Measurements from ENCODE around the gene DYSF.

The DYSF gene

GRCh38 chr2:71510196-71510807, 56.9 kb downstream of the DYSF start:
- Histone ChIP-seq H3K9me3 (ENCODE audit: control insufficient read depth, insufficient read depth, low read length) (no peaks in the 10 kb centered on the region), H3K9ac (ENCODE audit: low read depth, low read length) (no peak overlapping the region), H3K4me1 (ENCODE audit: control insufficient read depth, insufficient read depth, low read length) (no peaks in the 10 kb centered on the region), H3K27me3 (ENCODE audit: control insufficient read depth, insufficient read depth, low read length) (no peaks in the 10 kb centered on the region), H3K36me3 (ENCODE audit: control insufficient read depth, insufficient read depth, low read length) (no peaks in the 10 kb centered on the region), H3K4me3 (ENCODE audit: low read depth, low read length) (no peak overlapping the region)

GRCh38 chr2:71510938-71511337, 57.6 kb downstream of the DYSF start:
- Histone ChIP-seq H3K4me3 (ENCODE audit: low read depth, low read length) (no peak overlapping the region), H3K9me3 (ENCODE audit: control insufficient read depth, insufficient read depth, low read length) (no peaks in the 10 kb centered on the region), H3K9ac (ENCODE audit: low read depth, low read length) (no peak overlapping the region), H3K4me1 (ENCODE audit: control insufficient read depth, insufficient read depth, low read length) (no peaks in the 10 kb centered on the region), H3K36me3 (ENCODE audit: control insufficient read depth, insufficient read depth, low read length) (no peaks in the 10 kb centered on the region), H3K27me3 (ENCODE audit: control insufficient read depth, insufficient read depth, low read length) (no peaks in the 10 kb centered on the region)

DNA sequence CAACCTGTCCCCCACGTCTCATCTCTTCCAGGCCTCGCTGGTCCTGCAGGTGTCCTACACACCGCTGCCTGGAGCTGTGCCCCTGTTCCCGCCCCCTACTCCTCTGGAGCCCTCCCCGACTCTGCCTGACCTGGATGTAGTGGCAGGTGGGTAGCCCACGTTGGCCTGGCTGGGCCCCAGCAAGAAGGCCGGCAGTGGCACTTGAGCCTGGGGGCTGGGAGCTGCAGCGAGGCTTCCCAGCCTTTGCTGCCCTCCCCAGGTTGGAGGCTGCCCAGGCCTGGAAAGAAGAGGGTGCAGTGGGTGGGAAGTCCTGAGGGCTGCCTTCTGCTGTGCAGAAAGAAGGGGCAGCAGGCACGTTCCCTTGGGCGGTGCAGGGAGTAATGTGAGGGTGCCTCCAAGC, 58.4 kb downstream of the DYSF start:
- Histone ChIP-seq H3K27me3 (ENCODE audit: control insufficient read depth, insufficient read depth, low read length) (no peaks in the 10 kb centered on the region), H3K36me3 (ENCODE audit: control insufficient read depth, insufficient read depth, low read length) (no peaks in the 10 kb centered on the region), H3K4me3 (ENCODE audit: low read depth, low read length) (no peak overlapping the region), H3K9ac (ENCODE audit: low read depth, low read length) (no peak overlapping the region), H3K4me1 (ENCODE audit: control insufficient read depth, insufficient read depth, low read length) (no peaks in the 10 kb centered on the region), H3K9me3 (ENCODE audit: control insufficient read depth, insufficient read depth, low read length) (no peaks in the 10 kb centered on the region)

GRCh38 chr2:71512386-71512785, 59.0 kb downstream of the DYSF start:
- Histone ChIP-seq H3K4me3 (ENCODE audit: low read depth, low read length) (no peak overlapping the region), H3K9me3 (ENCODE audit: control insufficient read depth, insufficient read depth, low read length) (no peaks in the 10 kb centered on the region), H3K36me3 (ENCODE audit: control insufficient read depth, insufficient read depth, low read length) (no peaks in the 10 kb centered on the region), H3K9ac (ENCODE audit: low read depth, low read length) (no peak overlapping the region), H3K4me1 (ENCODE audit: control insufficient read depth, insufficient read depth, low read length) (no peaks in the 10 kb centered on the region), H3K27me3 (ENCODE audit: control insufficient read depth, insufficient read depth, low read length) (no peaks in the 10 kb centered on the region)

DNA sequence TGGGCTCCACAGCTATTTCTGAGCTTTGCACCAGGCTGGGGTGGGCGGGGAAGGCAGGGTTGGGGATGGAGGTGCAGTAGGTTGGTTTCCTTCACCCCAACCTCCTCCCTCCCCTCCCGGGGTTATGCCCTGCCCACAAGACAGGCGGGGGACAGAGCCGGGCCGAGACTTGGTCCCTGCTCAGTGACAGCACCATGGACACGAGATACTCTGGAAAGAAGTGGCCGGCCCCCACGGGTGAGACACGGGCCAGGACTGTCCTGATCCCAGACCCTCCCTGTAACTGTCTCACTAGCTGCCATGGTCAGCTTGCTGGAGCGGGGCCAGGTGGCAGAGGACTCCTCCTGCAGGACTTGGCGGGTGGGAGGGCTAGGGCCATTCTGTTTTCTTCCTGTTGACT, 59.7 kb downstream of the DYSF start:
- no peaks in the 10 kb centered on the region for H3K4me1 ChIP-seq (ENCODE audit: control insufficient read depth, insufficient read depth, low read length)
- H3K9ac ChIP-seq (ENCODE audit: low read depth, low read length) = no peak overlapping the region
- H3K36me3 ChIP-seq (ENCODE audit: control insufficient read depth, insufficient read depth, low read length) = no peaks in the 10 kb centered on the region
- H3K9me3 ChIP-seq (ENCODE audit: control insufficient read depth, insufficient read depth, low read length) = no peaks in the 10 kb centered on the region
- no peak overlapping the region for H3K4me3 ChIP-seq (ENCODE audit: low read depth, low read length)
- no peaks in the 10 kb centered on the region for H3K27me3 ChIP-seq (ENCODE audit: control insufficient read depth, insufficient read depth, low read length)

DNA sequence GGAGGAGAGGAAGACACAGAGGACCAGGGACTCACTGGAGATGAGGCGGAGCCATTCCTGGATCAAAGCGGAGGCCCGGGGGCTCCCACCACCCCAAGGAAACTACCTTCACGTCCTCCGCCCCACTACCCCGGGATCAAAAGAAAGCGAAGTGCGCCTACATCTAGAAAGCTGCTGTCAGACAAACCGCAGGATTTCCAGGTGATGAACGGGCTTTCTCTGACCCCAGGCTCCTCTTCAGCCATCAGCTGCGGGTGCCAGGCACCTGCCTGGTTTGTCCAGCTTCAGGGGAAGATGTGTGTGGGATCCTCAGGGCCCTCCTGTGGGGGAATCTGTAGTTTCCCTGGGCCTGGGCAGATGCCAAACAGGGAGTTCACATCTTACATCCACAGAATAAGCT, 60.4 kb downstream of the DYSF start:
- Histone ChIP-seq H3K27me3 (ENCODE audit: control insufficient read depth, insufficient read depth, low read length) (no peaks in the 10 kb centered on the region), H3K9me3 (ENCODE audit: control insufficient read depth, insufficient read depth, low read length) (no peaks in the 10 kb centered on the region), H3K4me3 (ENCODE audit: low read depth, low read length) (no peak overlapping the region), H3K36me3 (ENCODE audit: control insufficient read depth, insufficient read depth, low read length) (no peaks in the 10 kb centered on the region), H3K4me1 (ENCODE audit: control insufficient read depth, insufficient read depth, low read length) (no peaks in the 10 kb centered on the region), H3K9ac (ENCODE audit: low read depth, low read length) (no peak overlapping the region)

GRCh38 chr2:71516253-71516888, 63.0 kb downstream of the DYSF start:
- Histone ChIP-seq H3K9ac (ENCODE audit: low read depth, low read length) (no peak overlapping the region), H3K36me3 (ENCODE audit: control insufficient read depth, insufficient read depth, low read length) (no peaks in the 10 kb centered on the region), H3K9me3 (ENCODE audit: control insufficient read depth, insufficient read depth, low read length) (no peaks in the 10 kb centered on the region), H3K4me3 (ENCODE audit: low read depth, low read length) (no peak overlapping the region), H3K27me3 (ENCODE audit: control insufficient read depth, insufficient read depth, low read length) (no peaks in the 10 kb centered on the region), H3K4me1 (ENCODE audit: control insufficient read depth, insufficient read depth, low read length) (no peaks in the 10 kb centered on the region)

- Histone ChIP-seq H3K4me3 (ENCODE audit: low read depth, low read length) (no peak overlapping the region), H3K27me3 (ENCODE audit: control insufficient read depth, insufficient read depth, low read length) (no peaks in the 10 kb centered on the region), H3K9me3 (ENCODE audit: control insufficient read depth, insufficient read depth, low read length) (no peaks in the 10 kb centered on the region), H3K9ac (ENCODE audit: low read depth, low read length) (no peak overlapping the region), H3K36me3 (ENCODE audit: control insufficient read depth, insufficient read depth, low read length) (no peaks in the 10 kb centered on the region), H3K4me1 (ENCODE audit: control insufficient read depth, insufficient read depth, low read length) (no peaks in the 10 kb centered on the region)
Observed at GRCh38 chr2:71517851-71518250, 64.5 kb downstream of the DYSF start.

- Histone ChIP-seq H3K4me3 (ENCODE audit: low read depth, low read length) (no peak overlapping the region), H3K4me1 (ENCODE audit: control insufficient read depth, insufficient read depth, low read length) (peaks cover 2% of the 10 kb centered on the region), H3K9ac (ENCODE audit: low read depth, low read length) (no peak overlapping the region), H3K9me3 (ENCODE audit: control insufficient read depth, insufficient read depth, low read length) (no peaks in the 10 kb centered on the region), H3K27me3 (ENCODE audit: control insufficient read depth, insufficient read depth, low read length) (no peaks in the 10 kb centered on the region), H3K36me3 (ENCODE audit: control insufficient read depth, insufficient read depth, low read length) (no peaks in the 10 kb centered on the region)
Observed at GRCh38 chr2:71521436-71521950, 68.1 kb downstream of the DYSF start.

DNA sequence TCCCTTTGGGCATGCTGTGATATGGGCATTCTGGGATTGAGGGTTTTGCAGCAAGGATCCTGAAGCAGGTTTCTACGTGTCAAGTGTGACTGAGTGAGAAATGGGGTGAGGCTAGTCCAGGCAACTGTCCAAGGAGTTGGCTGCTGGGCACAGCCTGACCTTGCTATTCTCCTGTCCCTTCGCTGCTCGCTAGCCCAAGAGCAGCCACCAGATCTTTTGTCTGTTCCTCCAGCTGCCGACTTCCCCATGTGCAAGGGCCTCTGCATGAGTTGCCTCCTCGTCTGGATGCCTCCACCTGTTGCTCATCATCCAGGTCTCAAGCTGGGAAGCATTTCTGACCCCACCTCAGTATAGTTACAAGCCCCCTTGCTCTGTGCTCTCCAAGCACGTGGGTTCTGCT, 71.1 kb downstream of the DYSF start:
- Histone ChIP-seq H3K9ac (ENCODE audit: low read depth, low read length) (no peak overlapping the region), H3K27me3 (ENCODE audit: control insufficient read depth, insufficient read depth, low read length) (no peaks in the 10 kb centered on the region), H3K4me1 (ENCODE audit: control insufficient read depth, insufficient read depth, low read length) (peaks cover 14% of the 10 kb centered on the region), H3K4me3 (ENCODE audit: low read depth, low read length) (no peak overlapping the region), H3K9me3 (ENCODE audit: control insufficient read depth, insufficient read depth, low read length) (no peaks in the 10 kb centered on the region), H3K36me3 (ENCODE audit: control insufficient read depth, insufficient read depth, low read length) (no peaks in the 10 kb centered on the region)

- Histone ChIP-seq H3K36me3 (ENCODE audit: control insufficient read depth, insufficient read depth, low read length) (no peaks in the 10 kb centered on the region), H3K9me3 (ENCODE audit: control insufficient read depth, insufficient read depth, low read length) (no peaks in the 10 kb centered on the region), H3K4me3 (ENCODE audit: low read depth, low read length) (no peak overlapping the region), H3K9ac (ENCODE audit: low read depth, low read length) (no peak overlapping the region), H3K4me1 (ENCODE audit: control insufficient read depth, insufficient read depth, low read length) (peaks cover 14% of the 10 kb centered on the region), H3K27me3 (ENCODE audit: control insufficient read depth, insufficient read depth, low read length) (no peaks in the 10 kb centered on the region)
Observed at GRCh38 chr2:71526141-71526540, 72.8 kb downstream of the DYSF start.

GRCh38 chr2:71526975-71527374, 73.6 kb downstream of the DYSF start:
- Histone ChIP-seq H3K9me3 (ENCODE audit: control insufficient read depth, insufficient read depth, low read length) (no peaks in the 10 kb centered on the region), H3K4me1 (ENCODE audit: control insufficient read depth, insufficient read depth, low read length) (peaks cover 14% of the 10 kb centered on the region), H3K4me3 (ENCODE audit: low read depth, low read length) (no peak overlapping the region), H3K27me3 (ENCODE audit: control insufficient read depth, insufficient read depth, low read length) (no peaks in the 10 kb centered on the region), H3K36me3 (ENCODE audit: control insufficient read depth, insufficient read depth, low read length) (no peaks in the 10 kb centered on the region), H3K9ac (ENCODE audit: low read depth, low read length) (no peak overlapping the region)
